ENCODE data around the gene GAS2. TPM values are rescaled to one million over a fixed set of nuclear protein-coding genes. Genes with fewer than 3 reads are reported as not detected.

GAS2 gene
- total and polyA plus RNA-seq, 5 donors = 1.9 to 12.3 (median 7.9) TPM

DNA sequence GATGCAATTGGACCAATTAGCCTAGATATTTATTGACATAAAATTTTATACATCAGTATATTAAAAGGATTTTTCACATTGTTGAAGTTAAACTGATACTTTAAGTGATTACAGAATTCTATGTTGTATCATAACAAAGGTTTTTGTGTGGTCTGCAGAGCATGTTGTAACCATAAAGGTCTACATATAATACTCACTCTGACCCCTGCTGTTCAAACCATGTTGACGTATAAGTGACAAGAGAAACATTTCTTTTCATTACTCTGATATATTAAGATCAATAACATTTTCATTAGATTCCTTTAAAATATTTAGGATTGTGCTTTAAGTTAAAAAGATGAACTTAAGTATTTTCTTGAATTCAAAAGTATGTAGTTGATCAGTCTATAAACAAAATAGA is 63.9 kb downstream of the GAS2 start:
- H3K4me1 ChIP-seq (ENCODE audit: control insufficient read depth, insufficient read depth, low read length) = no peaks in the 10 kb centered on the region
- WGBS = 0% methylated on average over 1 of the region's 1 CpG
- no peaks in the 10 kb centered on the region for H3K9me3 ChIP-seq (ENCODE audit: control insufficient read depth, low read length)
- no peak overlapping the region for H3K27ac ChIP-seq (ENCODE audit: low read length)
- DNase-seq (no peak), ATAC-seq (no peak)
- H3K4me3 ChIP-seq (ENCODE audit: low read length) = no peak overlapping the region
- intact Hi-C loops (cut with DNase I) = no loop called here
- H3K27me3 ChIP-seq (ENCODE audit: control insufficient read depth, insufficient read depth) = no peaks in the 10 kb centered on the region

DNA sequence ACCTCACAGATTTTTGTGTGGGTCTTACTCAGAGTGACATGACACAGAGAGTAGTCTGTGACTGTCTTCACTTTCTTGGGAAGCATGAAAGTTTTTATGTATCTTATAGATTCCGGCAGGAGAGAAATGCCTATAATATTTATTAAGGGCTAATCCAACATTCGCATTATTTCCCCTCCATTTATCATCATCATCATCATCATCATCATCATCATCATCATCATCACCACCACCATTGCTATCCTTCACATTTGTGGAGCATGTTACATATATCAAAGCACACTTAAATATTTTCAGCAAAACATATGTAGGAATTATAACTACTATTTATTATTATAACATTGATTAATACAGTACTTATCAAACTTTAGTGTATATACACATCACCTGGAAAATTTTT is 66.2 kb downstream of the GAS2 start:
- Histone ChIP-seq H3K4me3 (ENCODE audit: low read length) (no peak overlapping the region), H3K27me3 (ENCODE audit: control insufficient read depth, insufficient read depth) (no peaks in the 10 kb centered on the region), H3K4me1 (ENCODE audit: control insufficient read depth, insufficient read depth, low read length) (no peaks in the 10 kb centered on the region), H3K27ac (ENCODE audit: low read length) (no peak overlapping the region), H3K9me3 (ENCODE audit: control insufficient read depth, low read length) (no peaks in the 10 kb centered on the region)
- intact Hi-C loops (cut with DNase I) = no loop called here
- 96% methylated on average over 2 of the region's 2 CpGs for WGBS
- DNase-seq (no peak), ATAC-seq (no peak)

DNA sequence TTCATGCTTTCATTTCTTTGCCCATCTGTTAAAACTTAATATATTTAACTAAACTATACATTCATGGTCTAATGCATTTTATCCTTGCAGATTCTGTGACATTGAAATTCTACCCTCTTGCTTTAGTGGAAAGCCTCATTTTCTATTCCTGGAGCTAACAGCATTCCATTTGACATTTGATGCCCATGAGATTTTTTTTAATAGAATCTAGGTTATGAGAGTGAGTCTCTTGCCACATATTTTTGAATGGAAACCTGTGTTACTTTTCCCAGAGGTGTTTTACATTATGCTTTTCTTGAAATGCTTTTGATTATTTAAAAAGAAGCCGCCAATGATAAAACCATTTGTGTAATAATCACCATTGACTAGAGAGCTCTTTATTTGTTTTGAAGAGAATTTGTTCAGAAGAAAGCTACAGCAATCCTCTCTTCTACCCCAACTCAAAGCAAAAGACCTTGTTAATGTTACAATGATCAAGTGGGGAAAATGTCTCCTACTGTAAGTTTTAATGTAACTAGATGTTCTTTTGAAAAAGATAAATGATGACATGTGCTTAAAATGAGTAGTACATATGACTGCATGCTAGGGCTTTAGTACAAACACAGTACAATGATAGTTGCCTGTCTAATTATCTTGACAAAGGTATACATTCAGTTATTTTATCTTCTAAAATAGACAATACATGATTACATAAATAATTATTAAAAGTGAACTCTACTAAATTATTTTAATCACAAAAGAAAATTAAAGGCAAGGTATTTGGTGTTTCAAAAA is 67.3 kb downstream of the GAS2 start:
- Histone ChIP-seq H3K27ac (ENCODE audit: low read length) (no peak overlapping the region), H3K9me3 (ENCODE audit: control insufficient read depth, low read length) (no peaks in the 10 kb centered on the region), H3K4me3 (ENCODE audit: low read length) (no peak overlapping the region), H3K27me3 (ENCODE audit: control insufficient read depth, insufficient read depth) (no peaks in the 10 kb centered on the region), H3K4me1 (ENCODE audit: control insufficient read depth, insufficient read depth, low read length) (no peaks in the 10 kb centered on the region)
- intact Hi-C loops (cut with DNase I) = no loop called here
- ATAC-seq = no peak
- no peak for DNase-seq
- 74% methylated on average over 1 of the region's 1 CpG for WGBS

DNA sequence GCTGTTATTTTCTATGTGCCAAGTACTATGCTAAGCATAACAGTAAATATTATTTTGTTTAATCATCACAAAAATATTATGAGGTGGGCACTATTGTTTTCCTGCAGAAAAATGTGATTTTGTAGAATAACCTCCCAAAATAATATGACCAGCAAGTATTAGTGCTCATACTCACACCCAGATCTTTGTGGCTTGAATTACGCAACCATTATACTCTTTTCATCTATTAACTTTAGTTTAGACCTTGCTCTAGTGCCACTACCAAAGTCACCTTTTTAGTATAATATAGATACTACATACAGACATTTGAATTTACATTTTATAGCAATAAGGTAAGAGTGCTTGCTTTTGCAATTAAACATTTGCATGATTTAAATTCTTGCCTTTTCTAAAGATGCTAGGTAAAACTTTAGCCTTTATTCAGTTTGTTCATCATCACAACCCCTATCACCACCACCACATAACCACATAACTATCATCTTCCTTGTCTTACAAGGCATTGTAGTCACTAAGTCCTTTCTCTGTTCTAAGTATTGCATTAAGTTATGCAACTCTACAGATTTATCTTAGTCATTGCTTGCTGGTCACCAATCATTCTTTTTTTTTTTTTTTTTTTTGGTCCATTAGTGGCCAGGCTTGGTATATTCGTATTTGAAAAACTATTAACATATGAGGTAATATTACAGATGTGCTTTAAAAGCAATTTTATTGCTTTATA is 68.4 kb downstream of the GAS2 start:
- 91% methylated on average over 2 of the region's 2 CpGs for WGBS
- Histone ChIP-seq H3K27me3 (ENCODE audit: control insufficient read depth, insufficient read depth) (no peaks in the 10 kb centered on the region), H3K4me3 (ENCODE audit: low read length) (no peak overlapping the region), H3K4me1 (ENCODE audit: control insufficient read depth, insufficient read depth, low read length) (no peaks in the 10 kb centered on the region), H3K27ac (ENCODE audit: low read length) (no peak overlapping the region), H3K9me3 (ENCODE audit: control insufficient read depth, low read length) (no peaks in the 10 kb centered on the region)
- no peak for DNase-seq
- intact Hi-C loops (cut with DNase I) = no loop called here
- ATAC-seq = no peak

DNA sequence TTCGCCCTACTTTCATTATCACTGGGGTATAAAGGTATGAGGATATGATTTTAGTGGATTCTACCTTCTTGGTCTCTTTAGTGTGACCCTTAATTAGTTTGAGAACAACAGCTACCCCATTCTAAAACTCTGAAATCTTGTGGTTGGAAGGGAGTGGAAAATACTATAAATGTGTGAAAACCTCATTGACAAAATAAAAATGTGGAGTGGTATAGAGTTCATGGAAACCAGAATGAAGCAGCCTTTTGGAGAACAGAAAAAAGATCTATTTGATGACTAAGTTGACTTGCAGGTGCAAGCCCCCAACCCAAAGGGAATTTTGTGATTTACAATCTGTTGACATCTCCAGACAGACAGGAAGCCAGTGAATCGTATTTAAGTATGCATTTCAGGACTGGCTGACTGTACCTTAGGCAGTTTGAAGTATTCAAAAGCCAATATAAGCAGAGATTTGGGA is 75.8 kb downstream of the GAS2 start:
- no peaks in the 10 kb centered on the region for H3K9me3 ChIP-seq (ENCODE audit: control insufficient read depth, low read length)
- DNase-seq (no peak), ATAC-seq (no peak)
- H3K27ac ChIP-seq (ENCODE audit: low read length) = no peak overlapping the region
- H3K4me1 ChIP-seq (ENCODE audit: control insufficient read depth, insufficient read depth, low read length) = no peaks in the 10 kb centered on the region
- intact Hi-C loops (cut with DNase I) = no loop called here
- WGBS = 58% methylated on average over 2 of the region's 2 CpGs
- H3K27me3 ChIP-seq (ENCODE audit: control insufficient read depth, insufficient read depth) = no peaks in the 10 kb centered on the region
- no peak overlapping the region for H3K4me3 ChIP-seq (ENCODE audit: low read length)

DNA sequence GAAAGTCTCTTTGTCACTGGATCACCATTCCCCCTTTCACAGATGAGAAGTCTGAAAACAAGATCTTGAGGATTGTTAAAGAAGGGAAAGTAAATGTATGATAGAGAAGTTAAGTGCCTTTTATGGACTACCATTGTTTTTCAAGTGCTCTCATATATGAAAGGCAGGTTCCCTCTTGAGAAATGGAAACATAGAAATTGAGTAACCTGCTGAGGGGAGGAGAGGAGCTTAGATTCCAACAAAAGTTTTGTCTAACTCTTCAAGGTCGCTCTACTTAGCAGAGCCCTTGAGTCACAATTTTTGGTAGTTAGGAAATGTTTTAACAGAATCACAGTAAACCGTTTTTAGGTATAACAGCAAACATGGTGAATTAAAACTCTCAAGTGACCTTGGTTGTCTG is 83.1 kb downstream of the GAS2 start:
- Histone ChIP-seq H3K9me3 (ENCODE audit: control insufficient read depth, low read length) (no peaks in the 10 kb centered on the region), H3K4me1 (ENCODE audit: control insufficient read depth, insufficient read depth, low read length) (no peaks in the 10 kb centered on the region), H3K27ac (ENCODE audit: low read length) (no peak overlapping the region), H3K4me3 (ENCODE audit: low read length) (no peak overlapping the region), H3K27me3 (ENCODE audit: control insufficient read depth, insufficient read depth) (no peaks in the 10 kb centered on the region)
- intact Hi-C loops (cut with DNase I) = no loop called here
- no peak for DNase-seq
- ATAC-seq = no peak
- 83% methylated on average over 2 of the region's 2 CpGs for WGBS

DNA sequence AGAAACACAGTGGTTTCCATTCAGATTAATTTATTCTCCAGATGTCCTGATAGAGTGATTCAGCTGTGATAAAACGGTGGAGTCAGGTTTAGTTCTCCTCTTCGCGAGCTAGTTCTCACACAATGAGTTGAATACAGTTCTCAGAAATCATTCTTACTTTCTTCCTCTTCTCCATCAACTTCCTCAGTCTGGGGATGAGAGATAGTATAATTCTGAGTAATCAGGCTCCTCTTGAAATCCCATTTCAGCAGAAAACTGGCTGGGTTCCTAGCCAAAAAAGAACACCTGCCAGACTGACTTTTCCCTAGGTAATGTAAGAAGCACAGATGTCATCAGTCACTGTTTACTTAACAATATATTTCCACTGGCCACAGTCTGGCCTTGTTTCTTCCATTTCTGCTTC is 86.5 kb downstream of the GAS2 start:
- Histone ChIP-seq H3K27me3 (ENCODE audit: control insufficient read depth, insufficient read depth) (no peaks in the 10 kb centered on the region), H3K4me3 (ENCODE audit: low read length) (no peak overlapping the region), H3K9me3 (ENCODE audit: control insufficient read depth, low read length) (no peaks in the 10 kb centered on the region), H3K27ac (ENCODE audit: low read length) (no peak overlapping the region), H3K4me1 (ENCODE audit: control insufficient read depth, insufficient read depth, low read length) (no peaks in the 10 kb centered on the region)
- ATAC-seq = no peak
- 64% methylated on average over 3 of the region's 3 CpGs for WGBS
- intact Hi-C loops (cut with DNase I) = no loop called here
- DNase-seq = no peak

DNA sequence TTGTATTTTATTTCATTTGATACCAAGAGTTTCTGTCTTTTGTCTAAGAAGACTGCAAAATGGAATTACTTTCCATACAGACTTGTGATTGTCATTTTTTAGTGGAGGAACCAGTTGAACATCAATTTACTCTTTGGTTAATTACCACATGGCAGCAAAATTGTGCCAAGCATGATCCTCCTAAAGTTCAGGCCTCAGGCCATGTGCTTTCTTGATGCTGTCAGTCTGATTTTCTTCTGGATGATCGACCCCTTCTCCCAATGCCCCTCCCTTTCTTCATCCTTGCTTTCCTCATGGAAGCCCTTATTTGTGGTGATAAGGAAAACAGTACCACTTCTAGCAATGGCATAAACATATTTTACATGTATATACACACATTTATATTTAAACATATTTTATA is 87.0 kb downstream of the GAS2 start:
- Histone ChIP-seq H3K9me3 (ENCODE audit: control insufficient read depth, low read length) (no peaks in the 10 kb centered on the region), H3K27ac (ENCODE audit: low read length) (no peak overlapping the region), H3K4me3 (ENCODE audit: low read length) (no peak overlapping the region), H3K4me1 (ENCODE audit: control insufficient read depth, insufficient read depth, low read length) (no peaks in the 10 kb centered on the region), H3K27me3 (ENCODE audit: control insufficient read depth, insufficient read depth) (no peaks in the 10 kb centered on the region)
- 84% methylated on average over 1 of the region's 1 CpG for WGBS
- DNase-seq (no peak), ATAC-seq (no peak)
- intact Hi-C loops (cut with DNase I) = no loop called here

DNA sequence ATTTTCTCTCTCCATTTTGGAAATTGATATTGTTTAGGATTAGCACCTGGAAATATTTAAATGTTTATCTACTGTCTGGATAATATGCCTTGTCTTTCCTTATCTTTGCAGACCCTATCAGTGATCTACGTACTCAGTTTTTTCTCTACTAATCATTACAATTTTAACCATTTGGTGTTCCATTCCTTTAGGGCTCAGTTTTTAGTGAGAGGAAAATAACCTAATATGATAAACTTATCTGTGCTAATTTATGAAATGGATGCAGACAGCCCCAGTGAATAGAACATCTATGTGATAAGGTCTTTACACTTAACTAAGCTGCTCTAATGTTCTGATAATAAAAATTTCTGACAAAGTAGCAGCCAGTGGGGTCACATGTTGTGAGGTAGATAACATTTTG is 94.7 kb downstream of the GAS2 start:
- Histone ChIP-seq H3K9me3 (ENCODE audit: control insufficient read depth, low read length) (no peaks in the 10 kb centered on the region), H3K4me1 (ENCODE audit: control insufficient read depth, insufficient read depth, low read length) (no peaks in the 10 kb centered on the region), H3K4me3 (ENCODE audit: low read length) (no peak overlapping the region), H3K27me3 (ENCODE audit: control insufficient read depth, insufficient read depth) (no peaks in the 10 kb centered on the region), H3K27ac (ENCODE audit: low read length) (no peak overlapping the region)
- 49% methylated on average over 1 of the region's 1 CpG for WGBS
- ATAC-seq = no peak
- DNase-seq = no peak
- intact Hi-C loops (cut with DNase I) = no loop called here

DNA sequence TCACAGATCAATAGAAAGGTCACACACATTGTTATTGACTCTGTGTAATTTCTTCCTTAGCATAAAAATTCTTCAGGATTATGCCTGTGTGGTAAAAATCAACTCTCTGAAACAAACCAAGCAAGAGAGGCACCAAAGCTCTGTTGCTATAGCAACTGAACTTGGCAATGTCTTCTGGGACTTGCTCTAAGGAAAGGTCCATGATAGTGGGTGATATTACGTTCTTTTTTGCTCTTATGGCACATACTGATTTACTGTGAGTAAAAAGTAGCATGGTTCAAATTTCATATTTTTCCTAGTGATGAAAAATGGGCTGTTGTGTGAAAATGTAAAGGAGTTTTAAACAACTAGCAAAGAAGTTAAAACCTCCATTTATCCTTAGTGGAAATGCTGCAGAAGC is 96.8 kb downstream of the GAS2 start:
- H3K4me1 ChIP-seq (ENCODE audit: control insufficient read depth, insufficient read depth, low read length) = no peaks in the 10 kb centered on the region
- DNase-seq (no peak), ATAC-seq (no peak)
- intact Hi-C loops (cut with DNase I) = no loop called here
- WGBS = 62% methylated on average over 1 of the region's 1 CpG
- H3K27ac ChIP-seq (ENCODE audit: low read length) = no peak overlapping the region
- H3K4me3 ChIP-seq (ENCODE audit: low read length) = no peak overlapping the region
- H3K9me3 ChIP-seq (ENCODE audit: control insufficient read depth, low read length) = no peaks in the 10 kb centered on the region
- H3K27me3 ChIP-seq (ENCODE audit: control insufficient read depth, insufficient read depth) = no peaks in the 10 kb centered on the region

DNA sequence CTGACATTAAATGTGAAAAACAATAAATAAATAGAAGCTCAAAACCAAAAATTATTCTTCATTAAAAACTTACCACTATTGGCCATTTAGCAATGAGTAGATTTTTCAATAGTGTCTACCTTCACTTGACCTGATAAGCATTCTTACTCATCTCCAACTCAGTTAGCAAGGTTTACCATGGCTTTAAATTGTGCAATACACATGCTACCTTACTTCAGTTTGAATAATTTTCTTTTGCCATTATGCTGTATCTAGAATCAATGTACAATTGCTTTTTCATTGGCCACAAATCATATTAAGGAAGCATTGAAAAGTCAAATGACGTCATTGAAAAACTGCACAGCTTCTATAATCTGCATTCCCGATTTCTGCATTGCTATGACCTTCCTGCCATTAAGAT is 98.3 kb downstream of the GAS2 start:
- Histone ChIP-seq H3K9me3 (ENCODE audit: control insufficient read depth, low read length) (no peaks in the 10 kb centered on the region), H3K27me3 (ENCODE audit: control insufficient read depth, insufficient read depth) (no peaks in the 10 kb centered on the region), H3K27ac (ENCODE audit: low read length) (no peak overlapping the region), H3K4me3 (ENCODE audit: low read length) (no peak overlapping the region), H3K4me1 (ENCODE audit: control insufficient read depth, insufficient read depth, low read length) (no peaks in the 10 kb centered on the region)
- WGBS = 88% methylated on average over 2 of the region's 2 CpGs
- ATAC-seq = no peak
- intact Hi-C loops (cut with DNase I) = no loop called here
- DNase-seq = no peak
